T-helper 1 cell treated with Interleukin-12 subunit alpha and Interleukin-12 subunit beta and Interleukin-4 antibody, amounts not matched to agents 30 μg/mL and 1 μg/mL, for 36 hours (primary cell): ENCODE results near the gene ANTXR1.
"Not testable (repeated sequence)": the region's sequence is repeated elsewhere in the genome, so short reads cannot be mapped to it uniquely, and the experiment has no call there.

Experiments
- H3K27ac Mint-ChIP-seq: one replicate; pipeline ENCODE4 v1.8.0; 2021; ENCODE audit warnings: mild to moderate bottlenecking, mixed read lengths
- H3K27me3 Mint-ChIP-seq: one replicate; pipeline ENCODE4 v1.8.0; 2021; ENCODE audit warnings: low read depth, mixed read lengths
- H3K36me3 Mint-ChIP-seq: one replicate; pipeline ENCODE4 v1.8.0; 2021; ENCODE audit warnings: low read depth, mixed read lengths
- H3K4me1 Mint-ChIP-seq: one replicate; pipeline ENCODE4 v1.8.0; 2021; ENCODE audit warnings: low read depth, mixed read lengths
- H3K4me3 Mint-ChIP-seq: one replicate; pipeline ENCODE4 v1.8.0; 2021; ENCODE audit warnings: mild to moderate bottlenecking, moderate library complexity, mixed read lengths
- H3K9me3 Mint-ChIP-seq: one replicate; pipeline ENCODE4 v1.8.0; 2021; ENCODE audit warnings: mixed read lengths

Gene ANTXR1

DNA sequence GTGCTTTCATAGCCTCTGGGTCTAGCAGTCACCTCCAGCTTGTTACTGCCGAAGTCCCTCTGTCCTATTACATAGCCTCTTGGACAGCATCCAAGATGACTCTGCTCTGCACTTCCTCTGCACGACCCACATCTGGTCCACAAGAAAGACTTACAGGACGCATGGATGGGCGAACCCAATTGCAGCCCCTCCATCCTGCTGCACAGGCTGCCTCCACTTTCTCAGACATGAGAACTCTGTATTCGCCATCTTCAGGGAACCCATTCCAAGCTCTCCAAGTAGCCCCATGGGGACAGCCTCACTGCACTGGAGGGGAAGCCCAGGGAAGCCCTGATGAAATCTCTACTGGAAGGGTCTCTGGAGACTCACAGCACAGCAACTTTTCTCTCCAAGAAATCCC lies 201.9 kb downstream of the ANTXR1 start:
- no peak overlapping the region for H3K4me3 Mint-ChIP-seq
- no peaks in the 10 kb centered on the region for H3K36me3 Mint-ChIP-seq
- no peaks in the 10 kb centered on the region for H3K9me3 Mint-ChIP-seq
- peaks cover 6% of the 10 kb centered on the region for H3K27me3 Mint-ChIP-seq
- no peak overlapping the region for H3K27ac Mint-ChIP-seq
- H3K4me1 Mint-ChIP-seq, result no peaks in the 10 kb centered on the region

GRCh38 chr2:69216535-69217332 lies 203.8 kb downstream of the ANTXR1 start:
- no peak overlapping the region for H3K27ac Mint-ChIP-seq
- peaks cover 15% of the 10 kb centered on the region for H3K27me3 Mint-ChIP-seq
- H3K9me3 Mint-ChIP-seq, result no peaks in the 10 kb centered on the region
- no peaks in the 10 kb centered on the region for H3K4me1 Mint-ChIP-seq
- H3K4me3 Mint-ChIP-seq, result no peak overlapping the region
- no peaks in the 10 kb centered on the region for H3K36me3 Mint-ChIP-seq

- Mint-ChIP-seq H3K4me3 (no peak overlapping the region), H3K36me3 (no peaks in the 10 kb centered on the region), H3K9me3 (no peaks in the 10 kb centered on the region), H3K27ac (no peak overlapping the region), H3K27me3 (peaks cover 22% of the 10 kb centered on the region), H3K4me1 (no peaks in the 10 kb centered on the region)
Observed at GRCh38 chr2:69217333-69218080, 204.5 kb downstream of the ANTXR1 start.

GRCh38 chr2:69221512-69221911 lies 208.5 kb downstream of the ANTXR1 start:
- Mint-ChIP-seq H3K36me3 (no peaks in the 10 kb centered on the region), H3K9me3 (no peaks in the 10 kb centered on the region), H3K27me3 (peaks cover 31% of the 10 kb centered on the region), H3K4me3 (no peak overlapping the region), H3K4me1 (no peaks in the 10 kb centered on the region), H3K27ac (no peak overlapping the region)

- H3K27ac Mint-ChIP-seq, result no peak overlapping the region
- H3K4me1 Mint-ChIP-seq, result no peaks in the 10 kb centered on the region
- H3K27me3 Mint-ChIP-seq, result peaks cover 31% of the 10 kb centered on the region
Observed at GRCh38 chr2:69221960-69222751, 209.2 kb downstream of the ANTXR1 start.

GRCh38 chr2:69222953-69223658 lies 210.1 kb downstream of the ANTXR1 start:
- Mint-ChIP-seq H3K4me1 (no peaks in the 10 kb centered on the region), H3K9me3 (no peaks in the 10 kb centered on the region), H3K27me3 (peaks cover 31% of the 10 kb centered on the region), H3K36me3 (no peaks in the 10 kb centered on the region), H3K4me3 (no peak overlapping the region), H3K27ac (no peak overlapping the region)

More at GRCh38 chr2:69221960-69222751, 209.2 kb downstream of the ANTXR1 start:
- Mint-ChIP-seq H3K4me3 (no peak overlapping the region), H3K9me3 (no peaks in the 10 kb centered on the region), H3K36me3 (no peaks in the 10 kb centered on the region)

DNA sequence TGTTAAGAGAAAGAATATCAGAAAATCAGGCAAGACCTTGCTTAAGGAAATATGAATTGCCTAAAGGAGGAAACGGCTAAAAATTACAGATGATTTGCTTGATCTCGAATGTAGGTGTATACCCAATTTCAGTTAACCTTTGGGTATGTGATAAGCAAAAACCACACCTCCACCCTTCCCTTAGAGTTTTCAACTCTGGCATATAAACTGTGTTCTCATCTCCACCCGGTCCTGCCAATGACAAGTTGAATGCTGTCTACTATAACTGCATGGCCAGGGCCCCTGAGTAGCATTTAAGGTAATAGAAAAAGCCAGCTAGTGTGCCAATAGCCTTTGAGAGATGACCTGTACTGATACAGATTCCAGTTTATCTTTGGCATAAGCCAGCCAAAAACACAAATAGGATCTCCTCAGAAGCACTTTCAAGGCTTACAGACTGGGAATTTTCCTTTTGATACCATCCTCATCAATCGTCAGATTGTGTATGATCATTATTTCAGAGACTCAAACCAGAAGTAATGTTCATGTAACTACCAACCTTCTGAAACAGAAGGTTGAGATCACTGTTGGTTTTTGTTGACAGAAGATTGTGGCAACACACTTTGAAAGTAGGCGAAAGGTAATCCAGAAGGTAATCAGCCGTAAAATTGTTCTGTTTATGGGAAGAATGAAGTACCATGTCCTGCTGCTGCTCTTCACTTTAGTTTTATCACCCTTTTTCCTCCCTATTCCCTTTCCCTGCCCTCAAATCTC lies 211.0 kb downstream of the ANTXR1 start:
- Mint-ChIP-seq H3K27me3 (peaks cover 30% of the 10 kb centered on the region), H3K4me3 (no peak overlapping the region), H3K36me3 (no peaks in the 10 kb centered on the region)

DNA sequence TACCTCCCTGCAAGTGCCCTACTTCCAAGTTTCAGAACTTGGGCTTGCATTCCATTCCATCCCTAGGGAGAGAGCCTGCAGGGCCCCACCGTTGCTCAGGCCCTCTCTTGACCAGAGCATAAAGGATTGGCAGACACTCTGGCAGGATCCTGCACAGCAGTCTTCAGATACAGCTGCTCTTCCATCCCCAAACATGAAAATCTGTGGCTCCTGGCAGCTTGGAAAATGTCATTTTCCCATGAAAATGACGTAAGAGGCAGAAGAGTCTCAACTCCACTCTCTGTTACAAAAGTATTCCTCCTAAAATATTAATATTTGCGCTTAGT lies 211.5 kb downstream of the ANTXR1 start:
- Mint-ChIP-seq H3K4me1 (no peaks in the 10 kb centered on the region), H3K27ac (no peak overlapping the region), H3K4me3 (no peak overlapping the region), H3K27me3 (peaks cover 30% of the 10 kb centered on the region), H3K36me3 (no peaks in the 10 kb centered on the region), H3K9me3 (no peaks in the 10 kb centered on the region)

More for the DNA sequence above, 211.0 kb downstream of the ANTXR1 start:
- Mint-ChIP-seq H3K9me3 (no peaks in the 10 kb centered on the region), H3K27ac (no peak overlapping the region), H3K4me1 (no peaks in the 10 kb centered on the region)

- Mint-ChIP-seq H3K27me3 (peaks cover 22% of the 10 kb centered on the region), H3K4me3 (no peak overlapping the region), H3K27ac (no peak overlapping the region), H3K36me3 (no peaks in the 10 kb centered on the region), H3K9me3 (no peaks in the 10 kb centered on the region), H3K4me1 (no peaks in the 10 kb centered on the region)
Observed at GRCh38 chr2:69225933-69226332, 213.0 kb downstream of the ANTXR1 start.

- H3K27me3 Mint-ChIP-seq, result peaks cover 20% of the 10 kb centered on the region
- no peaks in the 10 kb centered on the region for H3K36me3 Mint-ChIP-seq
- H3K27ac Mint-ChIP-seq, result no peak overlapping the region
- H3K4me1 Mint-ChIP-seq, result no peaks in the 10 kb centered on the region
- no peak overlapping the region for H3K4me3 Mint-ChIP-seq
- no peaks in the 10 kb centered on the region for H3K9me3 Mint-ChIP-seq
Observed at GRCh38 chr2:69226903-69227302, 213.9 kb downstream of the ANTXR1 start.

DNA sequence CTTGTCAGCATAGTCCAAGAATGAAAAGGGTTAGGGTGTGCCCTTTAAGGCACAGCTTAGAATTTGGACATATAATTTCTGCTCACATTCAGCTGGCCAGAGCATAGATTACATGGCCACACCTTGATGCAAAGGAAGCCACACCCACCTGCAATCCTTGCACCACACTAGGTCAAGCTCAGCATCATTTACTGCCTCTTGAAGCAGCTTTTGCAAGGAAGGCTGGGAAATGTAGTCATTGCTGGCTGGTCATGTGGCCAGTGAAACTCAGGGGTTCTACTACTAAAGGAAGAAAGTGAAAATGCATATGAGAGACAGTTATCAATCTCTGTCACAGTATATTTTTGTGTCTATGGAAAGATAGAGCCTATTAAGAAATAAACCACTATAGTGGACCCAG lies 214.7 kb downstream of the ANTXR1 start:
- Mint-ChIP-seq H3K4me1 (no peaks in the 10 kb centered on the region), H3K36me3 (no peaks in the 10 kb centered on the region), H3K27me3 (peaks cover 18% of the 10 kb centered on the region), H3K9me3 (no peaks in the 10 kb centered on the region), H3K27ac (no peak overlapping the region), H3K4me3 (no peak overlapping the region)

- H3K4me3 Mint-ChIP-seq, result not testable (repeated sequence)
Observed at GRCh38 chr2:69230946-69231345, 218.0 kb downstream of the ANTXR1 start.

DNA sequence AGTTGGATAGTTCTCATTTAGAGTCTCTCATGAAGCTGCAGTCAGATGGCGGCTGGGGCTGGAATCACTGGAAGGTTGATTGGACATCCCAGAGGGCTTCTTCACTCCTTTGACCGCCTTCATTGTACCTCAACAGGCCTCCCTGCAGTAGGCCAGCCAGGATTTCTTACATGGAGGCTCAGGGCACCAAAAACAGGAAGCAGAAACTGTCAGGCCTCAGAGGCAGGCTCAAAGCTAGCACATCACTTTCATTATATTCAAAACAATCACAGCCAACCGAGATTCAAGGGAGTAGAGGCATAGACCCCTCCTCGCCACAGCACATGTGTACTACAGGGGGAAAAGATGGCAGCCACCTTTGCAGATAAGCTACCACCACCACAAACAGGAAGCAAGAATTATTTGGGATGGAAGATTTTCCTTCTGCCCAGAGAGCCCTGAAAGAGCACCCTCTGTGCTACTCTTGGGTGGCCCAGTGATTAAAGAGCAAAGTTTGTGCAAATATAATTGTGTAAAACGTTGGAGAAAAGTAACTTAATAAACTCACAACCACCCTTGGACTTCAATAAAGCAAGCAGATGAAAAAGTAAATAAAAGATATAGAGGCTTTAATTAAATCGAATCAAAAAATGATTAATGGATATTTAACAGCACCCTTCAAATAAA lies 218.8 kb downstream of the ANTXR1 start:
- no peaks in the 10 kb centered on the region for H3K4me1 Mint-ChIP-seq
- peaks cover 11% of the 10 kb centered on the region for H3K27me3 Mint-ChIP-seq
- no peak overlapping the region for H3K27ac Mint-ChIP-seq
- H3K36me3 Mint-ChIP-seq, result no peaks in the 10 kb centered on the region
- no peak overlapping the region for H3K4me3 Mint-ChIP-seq
- H3K9me3 Mint-ChIP-seq, result no peaks in the 10 kb centered on the region

More at GRCh38 chr2:69230946-69231345, 218.0 kb downstream of the ANTXR1 start:
- not testable (repeated sequence) for H3K27ac Mint-ChIP-seq, H3K9me3 Mint-ChIP-seq, H3K36me3 Mint-ChIP-seq, H3K4me1 Mint-ChIP-seq
- H3K27me3 Mint-ChIP-seq, result peaks cover 11% of the 10 kb centered on the region
